Ovary (tissue), 10 donors: ENCODE data around the gene SHPK. TPM values are rescaled to one million over a fixed set of nuclear protein-coding genes. Genes with fewer than 3 reads are reported as not detected.

Experiments used
- DNase-seq, 5 donors: peaks; one replicate each; pipeline ENCODE4 v3.0.0-alpha.2; 2019 to 2020
- H3K27ac ChIP-seq, 2 donors: fragments of 200-600 bp; one replicate each; pipeline versions ENCODE4 v1.5.1 to v1.8.0; 2019 to 2022
- H3K27me3 ChIP-seq: fragments of 200-600 bp; one replicate; pipeline ENCODE4 v1.8.0; 2022
- H3K36me3 ChIP-seq: fragments of 200-600 bp; sonication (generic); one replicate; pipeline ENCODE4 v1.5.1; 2019
- H3K4me1 ChIP-seq: one replicate; pipeline ENCODE4 v1.8.1; 2013; ENCODE audit warnings: mild to moderate bottlenecking, moderate library complexity; ENCODE audit not compliant: insufficient read depth
- H3K4me3 ChIP-seq: fragments of 200-600 bp; sonication (generic); one replicate; pipeline ENCODE4 v1.5.1; 2017
- H3K9me3 ChIP-seq, 2 donors: fragments of 200-600 bp in 1 of 2; sonication (generic) in 1 of 2; one replicate each; pipeline versions ENCODE4 v1.5.1 to v1.8.1; 2013 to 2019; ENCODE audit warnings: mild to moderate bottlenecking in 1 of 2, moderate library complexity in 1 of 2
- EP300 ChIP-seq: sonication (generic); formaldehyde crosslinking; IDR thresholded peaks from one replicate; pipeline ENCODE4 v1.6.1; 2017; ENCODE audit warnings: antibody characterized with exemption
- POLR2A ChIP-seq: fragments of 450-650 bp; IDR thresholded peaks from one replicate; pipeline ENCODE4 v1.6.1; 2017; ENCODE audit warnings: antibody characterized with exemption, mild to moderate bottlenecking, moderate library complexity
- WGBS, 3 donors: extraction: QIAGEN DNeasy Blood & Tissue Kit in 1 of 3; methylation state at CpG; one replicate each; pipeline versions ENCODE4 v1.1.5 to v1.1.7; 2013 to 2017; 5-methylcytosine and 5-hydroxymethylcytosine counted together
- intact Hi-C, 4 donors: fragments of 100-400 bp; cut with DNase I; formaldehyde crosslinking; loops; one replicate each; pipeline versions ENCODE4 v1.11.0 to v1.15.1; 2022 to 2023
- long read RNA-seq, 3 donors: library from polyadenylated mRNA in 2 of 3; unstranded in 2 of 3; transcript quantifications; one replicate each; pipeline ENCODE4 v2.0.0 and lab custom pipeline, GENCODE V29; 2021 to 2026
- polyA plus RNA-seq, 2 donors: library from polyadenylated mRNA; stranded (reverse); fragments of 200-250 nt in 1 of 2; fragments of 350-450 nt in 1 of 2; fragmentation: Illumina TruSeq in 1 of 2; extraction: RNeasy Lipid Tissue Mini Kit (QIAGEN cat#74804) in 1 of 2; gene quantifications; one replicate each; pipeline ENCODE4 v1.2.3, GENCODE V29; 2013 to 2014
- total RNA-seq, 7 donors: library from RNA; depleted of rRNA in 2 of 7; stranded (reverse); fragments of >200 nt in 2 of 7; fragmentation: NEBNext Ultra II Directional in 3 of 7; extraction: Animal tissue kit (Norgen Biotek cat#: 25700) in 3 of 7; gene quantifications; one replicate each; pipeline versions ENCODE4 v1.1.0 to v1.2.4, GENCODE V29; 2016 to 2023
- TF ChIP-seq, protein P1 (sequence below), 3 donors: fragments of 450-650 bp in 2 of 3; fragments of 200-600 bp in 1 of 3; IDR thresholded peaks; one replicate each; pipeline versions ENCODE4 v1.5.1 to v1.8.0; 2016 to 2022; ENCODE audit warnings: antibody characterized with exemption in 3 of 3, mild to moderate bottlenecking in 1 of 3
- donor health status: DM: no; HTN: no; CAD: no; lungs with moderate emphysema.
- donor health status: DM: no; HTN: no; CAD: no.
- donor health status: Bipolar disorder and iron deficiency.
- donor health status: DM: yes; HTN: yes; CAD: no.
- donor health status: DM: no; HTN: no; CAD: no.
- donor health status: DM: yes; HTN: yes; CAD: no.

SHPK gene, protein sequence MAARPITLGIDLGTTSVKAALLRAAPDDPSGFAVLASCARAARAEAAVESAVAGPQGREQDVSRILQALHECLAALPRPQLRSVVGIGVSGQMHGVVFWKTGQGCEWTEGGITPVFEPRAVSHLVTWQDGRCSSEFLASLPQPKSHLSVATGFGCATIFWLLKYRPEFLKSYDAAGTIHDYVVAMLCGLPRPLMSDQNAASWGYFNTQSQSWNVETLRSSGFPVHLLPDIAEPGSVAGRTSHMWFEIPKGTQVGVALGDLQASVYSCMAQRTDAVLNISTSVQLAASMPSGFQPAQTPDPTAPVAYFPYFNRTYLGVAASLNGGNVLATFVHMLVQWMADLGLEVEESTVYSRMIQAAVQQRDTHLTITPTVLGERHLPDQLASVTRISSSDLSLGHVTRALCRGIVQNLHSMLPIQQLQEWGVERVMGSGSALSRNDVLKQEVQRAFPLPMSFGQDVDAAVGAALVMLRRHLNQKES
- total RNA-seq = 10 to 100 TPM in 6 of 7 donors, 1 to 10 TPM in 1; 7.9 to 16.6 (median 14.0) TPM
- polyA plus RNA-seq = 1 to 10 TPM; 6.6 to 9.1 TPM
- long read RNA-seq, donor 1, transcript SHPK-201 (7 exons, 3,838 nt) = major isoform, 23 of 28 reads
- long read RNA-seq, donor 1, partial matches to known transcripts = 2 of 28 reads
- long read RNA-seq, donor 1, other reads (novel, unspliced or antisense) = 3 of 28 reads
- long read RNA-seq, donor 2, transcript SHPK-201 (7 exons, 3,838 nt) = major isoform, 5 of 5 reads
- long read RNA-seq, donor 2, partial matches to known transcripts = 0 of 5 reads
- long read RNA-seq, donor 2, other reads (novel, unspliced or antisense) = 0 of 5 reads
- long read RNA-seq, donor 3, transcript SHPK-201 (7 exons, 3,838 nt) = major isoform, 8 of 14 reads
- long read RNA-seq, donor 3, partial matches to known transcripts = 4 of 14 reads
- long read RNA-seq, donor 3, other reads (novel, unspliced or antisense) = 2 of 14 reads

- no peaks in the 10 kb centered on the region for H3K36me3 ChIP-seq
- H3K27me3 ChIP-seq = no peaks in the 10 kb centered on the region
- peak within 1 kb of the TSS; percentile 92 to 99 for H3K27ac ChIP-seq
- peak; percentile 96 to 97 (median 96) for DNase-seq
- peak; percentile 47 for TF ChIP-seq POLR2A
- TF ChIP-seq, protein P1, sequence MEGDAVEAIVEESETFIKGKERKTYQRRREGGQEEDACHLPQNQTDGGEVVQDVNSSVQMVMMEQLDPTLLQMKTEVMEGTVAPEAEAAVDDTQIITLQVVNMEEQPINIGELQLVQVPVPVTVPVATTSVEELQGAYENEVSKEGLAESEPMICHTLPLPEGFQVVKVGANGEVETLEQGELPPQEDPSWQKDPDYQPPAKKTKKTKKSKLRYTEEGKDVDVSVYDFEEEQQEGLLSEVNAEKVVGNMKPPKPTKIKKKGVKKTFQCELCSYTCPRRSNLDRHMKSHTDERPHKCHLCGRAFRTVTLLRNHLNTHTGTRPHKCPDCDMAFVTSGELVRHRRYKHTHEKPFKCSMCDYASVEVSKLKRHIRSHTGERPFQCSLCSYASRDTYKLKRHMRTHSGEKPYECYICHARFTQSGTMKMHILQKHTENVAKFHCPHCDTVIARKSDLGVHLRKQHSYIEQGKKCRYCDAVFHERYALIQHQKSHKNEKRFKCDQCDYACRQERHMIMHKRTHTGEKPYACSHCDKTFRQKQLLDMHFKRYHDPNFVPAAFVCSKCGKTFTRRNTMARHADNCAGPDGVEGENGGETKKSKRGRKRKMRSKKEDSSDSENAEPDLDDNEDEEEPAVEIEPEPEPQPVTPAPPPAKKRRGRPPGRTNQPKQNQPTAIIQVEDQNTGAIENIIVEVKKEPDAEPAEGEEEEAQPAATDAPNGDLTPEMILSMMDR (IDR thresholded peaks at IDR 0.05) = no peak
- WGBS, 3 donors = 0 to 1% (median 0%) methylated on average over 20 to 68 of the region's 68 CpGs
- intact Hi-C loops = no loop called here
- H3K4me3 ChIP-seq = peak within 1 kb of the TSS; percentile 85
- H3K9me3 ChIP-seq = no peaks in the 10 kb centered on the region
- peaks cover 20% of the 10 kb centered on the region for H3K4me1 ChIP-seq
Observed at GRCh38 chr17:3636154-3636907, at the start of gene SHPK, which contains the start of gene CTNS. Gene SHPK, minus strand, starts transcription at chr17:3636250. Its CDS starts 31 bp downstream, at chr17:3636219. Gene CTNS, plus strand, starts transcription at chr17:3636760. Its CDS starts 3,447 bp downstream, at chr17:3640207.

DNA sequence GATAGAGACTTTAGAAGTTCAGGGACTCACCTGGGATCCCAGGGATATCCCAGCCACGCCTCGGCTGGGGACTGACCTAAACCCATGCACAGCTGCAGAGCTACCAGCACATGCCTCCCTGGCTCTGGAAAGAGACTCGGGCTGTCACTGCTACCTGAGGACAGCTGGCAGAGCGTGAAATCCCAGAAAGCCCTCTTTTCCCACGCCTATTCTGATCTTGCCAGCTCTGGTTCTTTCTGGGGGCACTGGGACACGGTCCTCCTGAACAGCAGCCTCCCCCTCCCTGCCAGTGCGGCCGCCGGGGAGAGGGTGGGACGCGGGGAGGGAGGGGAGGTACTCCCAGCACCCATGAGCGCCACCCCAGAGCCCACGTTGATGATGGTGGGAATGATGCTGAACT lies 49.1 kb upstream of the SHPK start:
- intact Hi-C loops = no loop called here
- Histone ChIP-seq H3K9me3 (no peaks in the 10 kb centered on the region), H3K4me3 (no peak overlapping the region), H3K27me3 (no peaks in the 10 kb centered on the region), H3K36me3 (no peaks in the 10 kb centered on the region), H3K4me1 (no peaks in the 10 kb centered on the region), H3K27ac (no peak overlapping the region)
- WGBS, 3 donors = 16 to 22% (median 17%) methylated on average over 13 of the region's 13 CpGs
- TF ChIP-seq, protein P1 (IDR thresholded peaks at IDR 0.05) = no peak
- no peak for DNase-seq

- DNase-seq = no peak
- WGBS, 3 donors = 35 to 40% (median 36%) methylated on average over 10 of the region's 10 CpGs
Observed at GRCh38 chr17:3683054-3683511, 47.0 kb upstream of the SHPK start.

More at GRCh38 chr17:3683054-3683511, 47.0 kb upstream of the SHPK start:
- intact Hi-C loops = no loop called here
- H3K4me3 ChIP-seq = no peak overlapping the region
- H3K4me1 ChIP-seq = no peaks in the 10 kb centered on the region
- H3K27ac ChIP-seq = no peak overlapping the region
- no peaks in the 10 kb centered on the region for H3K36me3 ChIP-seq
- H3K9me3 ChIP-seq = no peaks in the 10 kb centered on the region
- TF ChIP-seq EP300 = no peak
- TF ChIP-seq, protein P1 (IDR thresholded peaks at IDR 0.05) = peak; percentile 18 to 33 (median 22)
- no peak for TF ChIP-seq POLR2A
- H3K27me3 ChIP-seq = no peaks in the 10 kb centered on the region
